Spinal cord (tissue), 10 donors: ENCODE results near the gene CASZ1. TPM values are rescaled to one million over a fixed set of nuclear protein-coding genes. Genes with fewer than 3 reads are reported as not detected.

Experiments used
- DNase-seq, 6 donors: peaks; one replicate each; pipeline versions ENCODE4 v3.0.0 to v3.0.0-alpha.2; 2013 to 2015; ENCODE audit warnings: low spot score in 6 of 6, low read depth in 4 of 6
- H3K27ac ChIP-seq: one replicate; pipeline ENCODE4 v1.5.1; 2013; ENCODE audit warnings: low read depth, low read length, control low read depth
- H3K27me3 ChIP-seq: one replicate; pipeline ENCODE4 v1.6.1; 2013; ENCODE audit warnings: low read length; ENCODE audit not compliant: control insufficient read depth, insufficient read depth
- H3K36me3 ChIP-seq: one replicate; pipeline ENCODE4 v1.6.1; 2013; ENCODE audit warnings: low read length; ENCODE audit not compliant: control insufficient read depth, insufficient read depth
- H3K4me1 ChIP-seq: one replicate; pipeline ENCODE4 v1.6.1; 2013; ENCODE audit warnings: low read length; ENCODE audit not compliant: control insufficient read depth, insufficient read depth
- H3K4me3 ChIP-seq: one replicate; pipeline ENCODE4 v1.5.1; 2013; ENCODE audit warnings: low read depth, low read length, control low read depth
- H3K9me3 ChIP-seq: one replicate; pipeline ENCODE4 v1.6.1; 2013; ENCODE audit warnings: low read length; ENCODE audit not compliant: control insufficient read depth, insufficient read depth
- WGBS: methylation state at CpG from one replicate; pipeline ENCODE4 v1.1.5; 2013; ENCODE audit warnings: missing lambda C conversion rate; ENCODE audit not compliant: insufficient coverage; 5-methylcytosine and 5-hydroxymethylcytosine counted together
- polyA plus RNA-seq, 2 donors: library from polyadenylated mRNA; unstranded; fragments of 120-200 nt; gene quantifications; one replicate each; pipeline ENCODE4 v1.2.1, GENCODE V29; 2013; ENCODE audit not compliant: insufficient read length in 2 of 2
- total RNA-seq, 2 donors: library from RNA; depleted of rRNA in 1 of 2; stranded (reverse); fragments of 120-200 nt in 1 of 2; fragments of >200 nt in 1 of 2; gene quantifications; one replicate each; pipeline versions ENCODE4 v1.2.3 to v1.2.4, GENCODE V29; 2013 to 2014
- donor health status: healthy.

The CASZ1 gene
- total and polyA plus RNA-seq, 4 donors, result 6.0 to 18.7 (median 11.3) TPM

- Histone ChIP-seq H3K27ac (no peak overlapping the region), H3K4me1 (peaks cover 35% of the 10 kb centered on the region), H3K4me3 (no peak overlapping the region), H3K36me3 (peaks cover 3% of the 10 kb centered on the region), H3K9me3 (no peaks in the 10 kb centered on the region), H3K27me3 (peaks cover 80% of the 10 kb centered on the region)
- 56% methylated on average over 19 of the region's 25 CpGs for WGBS
- peak in 1 of 6 donors; percentile 74 for DNase-seq
These were observed 83.7 kb downstream of the CASZ1 start for GRCh38 chr1:10712568-10713362.

GRCh38 chr1:10710489-10710888 is 86.0 kb downstream of the CASZ1 start:
- peaks cover 46% of the 10 kb centered on the region for H3K4me1 ChIP-seq
- no peak overlapping the region for H3K4me3 ChIP-seq
- no peak for DNase-seq
- peaks cover 4% of the 10 kb centered on the region for H3K36me3 ChIP-seq
- WGBS, result 88% methylated on average over 7 of the region's 7 CpGs
- H3K27ac ChIP-seq, result no peak overlapping the region
- H3K9me3 ChIP-seq, result no peaks in the 10 kb centered on the region
- H3K27me3 ChIP-seq, result peaks cover 79% of the 10 kb centered on the region

- WGBS, result 23% methylated on average over 19 of the region's 19 CpGs
- peaks cover 79% of the 10 kb centered on the region for H3K27me3 ChIP-seq
These were observed 86.8 kb downstream of the CASZ1 start for GRCh38 chr1:10709646-10710045.

GRCh38 chr1:10709165-10709564 is 87.3 kb downstream of the CASZ1 start:
- Histone ChIP-seq H3K4me1 (peaks cover 52% of the 10 kb centered on the region), H3K36me3 (peaks cover 12% of the 10 kb centered on the region), H3K4me3 (no peak overlapping the region), H3K9me3 (no peaks in the 10 kb centered on the region), H3K27me3 (peaks cover 80% of the 10 kb centered on the region), H3K27ac (no peak overlapping the region)
- 15% methylated on average over 9 of the region's 16 CpGs for WGBS
- DNase-seq, result peak in 2 of 6 donors; percentile 62 to 69

More at GRCh38 chr1:10709646-10710045, 86.8 kb downstream of the CASZ1 start:
- DNase-seq, result no peak
- Histone ChIP-seq H3K36me3 (peaks cover 7% of the 10 kb centered on the region), H3K27ac (no peak overlapping the region), H3K4me3 (no peak overlapping the region), H3K9me3 (no peaks in the 10 kb centered on the region), H3K4me1 (peaks cover 52% of the 10 kb centered on the region)

GRCh38 chr1:10708757-10709156 is 87.7 kb downstream of the CASZ1 start:
- DNase-seq, result no peak
- Histone ChIP-seq H3K9me3 (no peaks in the 10 kb centered on the region), H3K4me1 (peaks cover 53% of the 10 kb centered on the region), H3K4me3 (no peak overlapping the region), H3K36me3 (peaks cover 12% of the 10 kb centered on the region), H3K27ac (no peak overlapping the region), H3K27me3 (peaks cover 83% of the 10 kb centered on the region)
- WGBS, result 45% methylated on average over 9 of the region's 11 CpGs

GRCh38 chr1:10707208-10707607 is 89.2 kb downstream of the CASZ1 start:
- no peak for DNase-seq
- Histone ChIP-seq H3K27ac (no peak overlapping the region), H3K9me3 (no peaks in the 10 kb centered on the region), H3K36me3 (peaks cover 12% of the 10 kb centered on the region), H3K4me3 (no peak overlapping the region), H3K27me3 (peaks cover 79% of the 10 kb centered on the region), H3K4me1 (peaks cover 50% of the 10 kb centered on the region)
- WGBS, result 42% methylated on average over 11 of the region's 12 CpGs

GRCh38 chr1:10706376-10706913 is 90.0 kb downstream of the CASZ1 start:
- Histone ChIP-seq H3K4me1 (peaks cover 52% of the 10 kb centered on the region), H3K4me3 (no peak overlapping the region), H3K27me3 (peaks cover 83% of the 10 kb centered on the region), H3K36me3 (peaks cover 16% of the 10 kb centered on the region), H3K27ac (no peak overlapping the region), H3K9me3 (no peaks in the 10 kb centered on the region)
- WGBS, result 78% methylated on average over 15 of the region's 16 CpGs
- no peak for DNase-seq

- WGBS, result 69% methylated on average over 12 of the region's 13 CpGs
- peaks cover 81% of the 10 kb centered on the region for H3K27me3 ChIP-seq
- H3K4me1 ChIP-seq, result peaks cover 57% of the 10 kb centered on the region
These were observed 90.5 kb downstream of the CASZ1 start for GRCh38 chr1:10705953-10706352.

GRCh38 chr1:10704368-10704882 is 92.0 kb downstream of the CASZ1 start:
- DNase-seq, result no peak

More at GRCh38 chr1:10705953-10706352, 90.5 kb downstream of the CASZ1 start:
- H3K36me3 ChIP-seq, result peaks cover 16% of the 10 kb centered on the region
- H3K9me3 ChIP-seq, result no peaks in the 10 kb centered on the region
- H3K4me3 ChIP-seq, result no peak overlapping the region
- no peak for DNase-seq
- H3K27ac ChIP-seq, result no peak overlapping the region

More at GRCh38 chr1:10704368-10704882, 92.0 kb downstream of the CASZ1 start:
- Histone ChIP-seq H3K27me3 (peaks cover 73% of the 10 kb centered on the region), H3K27ac (no peak overlapping the region), H3K36me3 (peaks cover 13% of the 10 kb centered on the region), H3K9me3 (no peaks in the 10 kb centered on the region), H3K4me1 (peaks cover 47% of the 10 kb centered on the region), H3K4me3 (no peak overlapping the region)
- 11% methylated on average over 44 of the region's 44 CpGs for WGBS
